Suprapubic skin (tissue), 4 donors: ENCODE data around the gene HBS1L.

ENCODE experiments used
- EP300 ChIP-seq: sonication (generic); formaldehyde crosslinking; IDR thresholded peaks from one replicate; pipeline ENCODE4 v1.6.1; 2017; ENCODE audit warnings: antibody characterized with exemption
- POLR2A ChIP-seq, 2 donors: fragments of 450-650 bp; IDR thresholded peaks; one replicate each; pipeline ENCODE4 v1.6.1; 2017; ENCODE audit warnings: antibody characterized with exemption in 2 of 2, mild to moderate bottlenecking in 2 of 2, moderate library complexity in 2 of 2
- POLR2AphosphoS5 ChIP-seq, 3 donors: sonication (generic); formaldehyde crosslinking; IDR thresholded peaks; one replicate each; pipeline ENCODE4 v1.6.1; 2017; ENCODE audit warnings: antibody characterized with exemption in 3 of 3
- TF ChIP-seq, protein P1 (sequence below), 2 donors: fragments of 200-600 bp in 1 of 2; fragments of 450-650 bp in 1 of 2; sonication (generic) in 1 of 2; IDR thresholded peaks; one replicate each; pipeline ENCODE4 v1.5.1; 2016 to 2019; ENCODE audit warnings: antibody characterized with exemption in 2 of 2, mild to moderate bottlenecking in 1 of 2, moderate library complexity in 1 of 2

DNA sequence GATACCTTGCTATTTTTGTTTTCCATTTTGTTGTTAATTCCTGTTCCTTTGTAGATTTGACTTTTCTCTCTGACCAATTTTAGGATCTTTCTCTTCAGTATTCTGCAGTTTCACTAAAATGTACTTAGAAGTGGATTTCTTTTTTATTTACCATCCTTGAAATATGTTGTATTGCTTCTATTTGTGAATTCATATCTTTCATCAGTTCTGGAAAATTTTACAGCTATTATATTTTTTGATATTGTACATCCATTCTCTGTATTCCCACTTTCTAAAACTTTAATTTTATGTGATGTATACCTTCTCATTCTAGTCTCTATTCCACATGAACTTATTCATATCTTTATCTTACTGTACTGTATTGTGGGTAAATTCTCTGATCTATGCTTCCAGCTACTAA, 95.0 kb downstream of the HBS1L start:
- TF ChIP-seq, protein P1, sequence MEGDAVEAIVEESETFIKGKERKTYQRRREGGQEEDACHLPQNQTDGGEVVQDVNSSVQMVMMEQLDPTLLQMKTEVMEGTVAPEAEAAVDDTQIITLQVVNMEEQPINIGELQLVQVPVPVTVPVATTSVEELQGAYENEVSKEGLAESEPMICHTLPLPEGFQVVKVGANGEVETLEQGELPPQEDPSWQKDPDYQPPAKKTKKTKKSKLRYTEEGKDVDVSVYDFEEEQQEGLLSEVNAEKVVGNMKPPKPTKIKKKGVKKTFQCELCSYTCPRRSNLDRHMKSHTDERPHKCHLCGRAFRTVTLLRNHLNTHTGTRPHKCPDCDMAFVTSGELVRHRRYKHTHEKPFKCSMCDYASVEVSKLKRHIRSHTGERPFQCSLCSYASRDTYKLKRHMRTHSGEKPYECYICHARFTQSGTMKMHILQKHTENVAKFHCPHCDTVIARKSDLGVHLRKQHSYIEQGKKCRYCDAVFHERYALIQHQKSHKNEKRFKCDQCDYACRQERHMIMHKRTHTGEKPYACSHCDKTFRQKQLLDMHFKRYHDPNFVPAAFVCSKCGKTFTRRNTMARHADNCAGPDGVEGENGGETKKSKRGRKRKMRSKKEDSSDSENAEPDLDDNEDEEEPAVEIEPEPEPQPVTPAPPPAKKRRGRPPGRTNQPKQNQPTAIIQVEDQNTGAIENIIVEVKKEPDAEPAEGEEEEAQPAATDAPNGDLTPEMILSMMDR (IDR thresholded peaks at IDR 0.05): no peak
- TF ChIP-seq POLR2AphosphoS5 (IDR thresholded peaks at IDR 0.05) (no peak), POLR2A (IDR thresholded peaks at IDR 0.05) (no peak), EP300 (no peak)
